ENCODE measurements around the gene TMEM40.

TMEM40 gene

GRCh38 chr3:12716605-12717151 is 42.4 kb downstream of the TMEM40 start:
- no peak overlapping the region for H3K4me3 ChIP-seq (ENCODE audit: low read length)
- no peak overlapping the region for H3K56ac ChIP-seq (ENCODE audit: low read length)
- H3K9ac ChIP-seq (ENCODE audit: low read length): no peak overlapping the region
- no peak overlapping the region for H4K8ac ChIP-seq (ENCODE audit: low read depth, low read length)
- no peaks in the 10 kb centered on the region for H3K79me1 ChIP-seq (ENCODE audit: low read length)
- no CpG with 5 or more reads among the region's 3 CpGs for WGBS (ENCODE audit: extremely low coverage, insufficient coverage, low lambda C conversion rate)
- no peak overlapping the region for H3K4me2 ChIP-seq (ENCODE audit: low read length)
- no peak overlapping the region for H3K23ac ChIP-seq (ENCODE audit: low read length)
- H2BK5ac ChIP-seq (ENCODE audit: low read length): no peak overlapping the region
- no peak for DNase-seq
- no peak overlapping the region for H3K18ac ChIP-seq (ENCODE audit: low read length)
- H2BK120ac ChIP-seq (ENCODE audit: low read depth, low read length): no peak overlapping the region
- no peaks in the 10 kb centered on the region for H3K36me3 ChIP-seq (ENCODE audit: control insufficient read depth, insufficient read depth, low read length)
- no peak overlapping the region for H2AK5ac ChIP-seq (ENCODE audit: low read length)
- no peaks in the 10 kb centered on the region for H3K4me1 ChIP-seq (ENCODE audit: control insufficient read depth, low read depth, low read length)
- H3K79me2 ChIP-seq (ENCODE audit: control insufficient read depth, insufficient read depth, low read length): no peaks in the 10 kb centered on the region
- H2BK15ac ChIP-seq (replicated peaks; ENCODE audit: low read depth): no peak overlapping the region
- H3K27ac ChIP-seq (ENCODE audit: low read depth, low read length): no peak overlapping the region
- no peak overlapping the region for H4K5ac ChIP-seq (ENCODE audit: low read length)
- H3K4ac ChIP-seq (ENCODE audit: low read depth, low read length): peak overlapping the region; percentile 61
- H3K27me3 ChIP-seq (ENCODE audit: insufficient read depth, low read length, poor library complexity): no peaks in the 10 kb centered on the region

GRCh38 chr3:12714278-12714677 is 44.8 kb downstream of the TMEM40 start:
- no CpG with 5 or more reads among the region's 4 CpGs for WGBS (ENCODE audit: extremely low coverage, insufficient coverage, low lambda C conversion rate)
- Histone ChIP-seq H3K36me3 (ENCODE audit: control insufficient read depth, insufficient read depth, low read length) (no peaks in the 10 kb centered on the region), H3K79me1 (ENCODE audit: low read length) (no peaks in the 10 kb centered on the region), H2BK15ac (replicated peaks; ENCODE audit: low read depth) (no peak overlapping the region), H3K4ac (ENCODE audit: low read depth, low read length) (no peak overlapping the region), H3K9ac (ENCODE audit: low read length) (no peak overlapping the region), H2AK5ac (ENCODE audit: low read length) (no peak overlapping the region), H4K5ac (ENCODE audit: low read length) (no peak overlapping the region), H3K23ac (ENCODE audit: low read length) (no peak overlapping the region), H2BK5ac (ENCODE audit: low read length) (no peak overlapping the region), H4K8ac (ENCODE audit: low read depth, low read length) (no peak overlapping the region), H3K27me3 (ENCODE audit: insufficient read depth, low read length, poor library complexity) (no peaks in the 10 kb centered on the region), H3K79me2 (ENCODE audit: control insufficient read depth, insufficient read depth, low read length) (no peaks in the 10 kb centered on the region), H3K27ac (ENCODE audit: low read depth, low read length) (no peak overlapping the region), H3K4me2 (ENCODE audit: low read length) (no peak overlapping the region), H3K4me1 (ENCODE audit: control insufficient read depth, low read depth, low read length) (no peaks in the 10 kb centered on the region), H2BK120ac (ENCODE audit: low read depth, low read length) (no peak overlapping the region), H3K18ac (ENCODE audit: low read length) (no peak overlapping the region), H3K4me3 (ENCODE audit: low read length) (no peak overlapping the region), H3K56ac (ENCODE audit: low read length) (no peak overlapping the region)
- DNase-seq: no peak

GRCh38 chr3:12710062-12710461 is 49.0 kb downstream of the TMEM40 start:
- no peaks in the 10 kb centered on the region for H3K36me3 ChIP-seq (ENCODE audit: control insufficient read depth, insufficient read depth, low read length)
- H2BK120ac ChIP-seq (ENCODE audit: low read depth, low read length): no peak overlapping the region
- no peak overlapping the region for H3K4me3 ChIP-seq (ENCODE audit: low read length)
- no peak overlapping the region for H3K4me2 ChIP-seq (ENCODE audit: low read length)
- H3K18ac ChIP-seq (ENCODE audit: low read length): no peak overlapping the region
- H3K27ac ChIP-seq (ENCODE audit: low read depth, low read length): no peak overlapping the region
- no peak overlapping the region for H3K23ac ChIP-seq (ENCODE audit: low read length)
- H3K79me2 ChIP-seq (ENCODE audit: control insufficient read depth, insufficient read depth, low read length): no peaks in the 10 kb centered on the region
- no peak overlapping the region for H4K5ac ChIP-seq (ENCODE audit: low read length)
- H3K79me1 ChIP-seq (ENCODE audit: low read length): no peaks in the 10 kb centered on the region
- DNase-seq: no peak
- no peaks in the 10 kb centered on the region for H3K27me3 ChIP-seq (ENCODE audit: insufficient read depth, low read length, poor library complexity)
- no peak overlapping the region for H2AK5ac ChIP-seq (ENCODE audit: low read length)
- no peak overlapping the region for H3K9ac ChIP-seq (ENCODE audit: low read length)
- H4K8ac ChIP-seq (ENCODE audit: low read depth, low read length): no peak overlapping the region
- no peak overlapping the region for H3K56ac ChIP-seq (ENCODE audit: low read length)
- no peaks in the 10 kb centered on the region for H3K4me1 ChIP-seq (ENCODE audit: control insufficient read depth, low read depth, low read length)
- H3K4ac ChIP-seq (ENCODE audit: low read depth, low read length): no peak overlapping the region
- no peak overlapping the region for H2BK5ac ChIP-seq (ENCODE audit: low read length)
- no CpG with 5 or more reads among the region's 4 CpGs for WGBS (ENCODE audit: extremely low coverage, insufficient coverage, low lambda C conversion rate)
- H2BK15ac ChIP-seq (replicated peaks; ENCODE audit: low read depth): no peak overlapping the region

- no peak overlapping the region for H3K23ac ChIP-seq (ENCODE audit: low read length)
- H3K36me3 ChIP-seq (ENCODE audit: control insufficient read depth, insufficient read depth, low read length): no peaks in the 10 kb centered on the region
- H2AK5ac ChIP-seq (ENCODE audit: low read length): no peak overlapping the region
- no peak overlapping the region for H4K5ac ChIP-seq (ENCODE audit: low read length)
- H3K79me1 ChIP-seq (ENCODE audit: low read length): no peaks in the 10 kb centered on the region
- H3K27ac ChIP-seq (ENCODE audit: low read depth, low read length): no peak overlapping the region
- H3K4me1 ChIP-seq (ENCODE audit: control insufficient read depth, low read depth, low read length): no peaks in the 10 kb centered on the region
- H3K79me2 ChIP-seq (ENCODE audit: control insufficient read depth, insufficient read depth, low read length): no peaks in the 10 kb centered on the region
- no peaks in the 10 kb centered on the region for H3K27me3 ChIP-seq (ENCODE audit: insufficient read depth, low read length, poor library complexity)
- H2BK5ac ChIP-seq (ENCODE audit: low read length): no peak overlapping the region
- no peak for DNase-seq
- no peak overlapping the region for H2BK15ac ChIP-seq (replicated peaks; ENCODE audit: low read depth)
- no peak overlapping the region for H2BK120ac ChIP-seq (ENCODE audit: low read depth, low read length)
- WGBS (ENCODE audit: extremely low coverage, insufficient coverage, low lambda C conversion rate): no CpG with 5 or more reads among the region's 3 CpGs
- H3K18ac ChIP-seq (ENCODE audit: low read length): no peak overlapping the region
- H4K8ac ChIP-seq (ENCODE audit: low read depth, low read length): no peak overlapping the region
- no peak overlapping the region for H3K4me3 ChIP-seq (ENCODE audit: low read length)
- no peak overlapping the region for H3K9ac ChIP-seq (ENCODE audit: low read length)
- H3K4me2 ChIP-seq (ENCODE audit: low read length): no peak overlapping the region
- no peak overlapping the region for H3K56ac ChIP-seq (ENCODE audit: low read length)
- H3K4ac ChIP-seq (ENCODE audit: low read depth, low read length): no peak overlapping the region
Observed at GRCh38 chr3:12709334-12709733, 49.7 kb downstream of the TMEM40 start.

- WGBS (ENCODE audit: extremely low coverage, insufficient coverage, low lambda C conversion rate): no CpG with 5 or more reads among the region's 6 CpGs
- no peak for DNase-seq
- Histone ChIP-seq H3K9ac (ENCODE audit: low read length) (no peak overlapping the region), H3K4me1 (ENCODE audit: control insufficient read depth, low read depth, low read length) (no peaks in the 10 kb centered on the region), H2BK15ac (replicated peaks; ENCODE audit: low read depth) (no peak overlapping the region), H3K4me2 (ENCODE audit: low read length) (no peak overlapping the region), H2BK120ac (ENCODE audit: low read depth, low read length) (no peak overlapping the region), H3K23ac (ENCODE audit: low read length) (no peak overlapping the region), H4K5ac (ENCODE audit: low read length) (no peak overlapping the region), H3K18ac (ENCODE audit: low read length) (no peak overlapping the region), H3K4ac (ENCODE audit: low read depth, low read length) (no peak overlapping the region), H3K79me2 (ENCODE audit: control insufficient read depth, insufficient read depth, low read length) (no peaks in the 10 kb centered on the region), H3K56ac (ENCODE audit: low read length) (no peak overlapping the region), H4K8ac (ENCODE audit: low read depth, low read length) (no peak overlapping the region), H2BK5ac (ENCODE audit: low read length) (no peak overlapping the region), H3K4me3 (ENCODE audit: low read length) (no peak overlapping the region), H3K27me3 (ENCODE audit: insufficient read depth, low read length, poor library complexity) (no peaks in the 10 kb centered on the region), H3K79me1 (ENCODE audit: low read length) (no peaks in the 10 kb centered on the region), H3K36me3 (ENCODE audit: control insufficient read depth, insufficient read depth, low read length) (no peaks in the 10 kb centered on the region), H2AK5ac (ENCODE audit: low read length) (no peak overlapping the region), H3K27ac (ENCODE audit: low read depth, low read length) (no peak overlapping the region)
Observed at GRCh38 chr3:12708584-12709192, 50.4 kb downstream of the TMEM40 start.

- H2AK5ac ChIP-seq (ENCODE audit: low read length): no peak overlapping the region
- H3K23ac ChIP-seq (ENCODE audit: low read length): no peak overlapping the region
- H3K27ac ChIP-seq (ENCODE audit: low read depth, low read length): no peak overlapping the region
- H3K79me2 ChIP-seq (ENCODE audit: control insufficient read depth, insufficient read depth, low read length): no peaks in the 10 kb centered on the region
- no peaks in the 10 kb centered on the region for H3K4me1 ChIP-seq (ENCODE audit: control insufficient read depth, low read depth, low read length)
- no peak for DNase-seq
- H3K36me3 ChIP-seq (ENCODE audit: control insufficient read depth, insufficient read depth, low read length): no peaks in the 10 kb centered on the region
- no CpG with 5 or more reads among the region's 2 CpGs for WGBS (ENCODE audit: extremely low coverage, insufficient coverage, low lambda C conversion rate)
- no peak overlapping the region for H3K4ac ChIP-seq (ENCODE audit: low read depth, low read length)
- no peak overlapping the region for H2BK15ac ChIP-seq (replicated peaks; ENCODE audit: low read depth)
- no peak overlapping the region for H3K4me2 ChIP-seq (ENCODE audit: low read length)
- no peak overlapping the region for H3K4me3 ChIP-seq (ENCODE audit: low read length)
- no peak overlapping the region for H2BK120ac ChIP-seq (ENCODE audit: low read depth, low read length)
- no peak overlapping the region for H4K8ac ChIP-seq (ENCODE audit: low read depth, low read length)
- H3K9ac ChIP-seq (ENCODE audit: low read length): no peak overlapping the region
- H3K27me3 ChIP-seq (ENCODE audit: insufficient read depth, low read length, poor library complexity): no peaks in the 10 kb centered on the region
- H2BK5ac ChIP-seq (ENCODE audit: low read length): no peak overlapping the region
- H3K56ac ChIP-seq (ENCODE audit: low read length): no peak overlapping the region
- no peak overlapping the region for H3K18ac ChIP-seq (ENCODE audit: low read length)
- H4K5ac ChIP-seq (ENCODE audit: low read length): no peak overlapping the region
- no peaks in the 10 kb centered on the region for H3K79me1 ChIP-seq (ENCODE audit: low read length)
Observed at GRCh38 chr3:12707449-12707848, 51.6 kb downstream of the TMEM40 start.
